ENCODE measurements around the gene LRMDA.

The LRMDA gene

GRCh38 chr10:75474106-75474505 lies 42.7 kb downstream of the LRMDA start:
- H3K36me3 ChIP-seq (ENCODE audit: control insufficient read depth in 2 of 2, insufficient read depth in 1 of 2, low read length in 2 of 2): no peaks in the 10 kb centered on the region
- ChIA-PET CTCF (no interaction called here), POLR2A (no interaction called here)
- H3K4me3 ChIP-seq (ENCODE audit: low read depth, low read length): no peak overlapping the region
- H3K27ac ChIP-seq (ENCODE audit: extremely low read depth, low read depth, low read length): no peak overlapping the region
- no peaks in the 10 kb centered on the region for H3K4me1 ChIP-seq (ENCODE audit: control insufficient read depth, insufficient read depth, low read length)
- TF ChIP-seq WT1 (tag by site-specific recombination; IDR thresholded peaks at IDR 0.05) (no peak), PRDM4 (tag by site-specific recombination; IDR thresholded peaks at IDR 0.05) (no peak), ZNF138 (tag by site-specific recombination; IDR thresholded peaks at IDR 0.05; ENCODE audit: borderline replicate concordance) (no peak), ZNF610 (tag by site-specific recombination; IDR thresholded peaks at IDR 0.05; ENCODE audit: borderline replicate concordance) (no peak), ZNF501 (tag by site-specific recombination; IDR thresholded peaks at IDR 0.05) (no peak), ZNF391 (tag by site-specific recombination; IDR thresholded peaks at IDR 0.05; ENCODE audit: borderline replicate concordance, low read depth) (no peak), ZNF560 (tag by site-specific recombination; IDR thresholded peaks at IDR 0.05; ENCODE audit: borderline replicate concordance) (no peak), SCRT2 (tag by site-specific recombination; IDR thresholded peaks at IDR 0.05) (no peak), KLF9 (tag by site-specific recombination; IDR thresholded peaks at IDR 0.05; ENCODE audit: low read depth) (no peak), ZNF792 (tag by site-specific recombination; IDR thresholded peaks at IDR 0.05) (no peak), ZNF660 (tag by site-specific recombination; IDR thresholded peaks at IDR 0.05) (no peak), GFI1B (tag by site-specific recombination; IDR thresholded peaks at IDR 0.05) (no peak), ZBTB7A (tag by site-specific recombination; IDR thresholded peaks at IDR 0.05; ENCODE audit: low read depth) (no peak), ZNF777 (tag by site-specific recombination; IDR thresholded peaks at IDR 0.05; ENCODE audit: borderline replicate concordance) (no peak), FEZF1 (tag by site-specific recombination; IDR thresholded peaks at IDR 0.05) (no peak), EGR2 (tag by site-specific recombination; IDR thresholded peaks at IDR 0.05; ENCODE audit: low read depth) (no peak)
- TF ChIP-seq, protein P1, sequence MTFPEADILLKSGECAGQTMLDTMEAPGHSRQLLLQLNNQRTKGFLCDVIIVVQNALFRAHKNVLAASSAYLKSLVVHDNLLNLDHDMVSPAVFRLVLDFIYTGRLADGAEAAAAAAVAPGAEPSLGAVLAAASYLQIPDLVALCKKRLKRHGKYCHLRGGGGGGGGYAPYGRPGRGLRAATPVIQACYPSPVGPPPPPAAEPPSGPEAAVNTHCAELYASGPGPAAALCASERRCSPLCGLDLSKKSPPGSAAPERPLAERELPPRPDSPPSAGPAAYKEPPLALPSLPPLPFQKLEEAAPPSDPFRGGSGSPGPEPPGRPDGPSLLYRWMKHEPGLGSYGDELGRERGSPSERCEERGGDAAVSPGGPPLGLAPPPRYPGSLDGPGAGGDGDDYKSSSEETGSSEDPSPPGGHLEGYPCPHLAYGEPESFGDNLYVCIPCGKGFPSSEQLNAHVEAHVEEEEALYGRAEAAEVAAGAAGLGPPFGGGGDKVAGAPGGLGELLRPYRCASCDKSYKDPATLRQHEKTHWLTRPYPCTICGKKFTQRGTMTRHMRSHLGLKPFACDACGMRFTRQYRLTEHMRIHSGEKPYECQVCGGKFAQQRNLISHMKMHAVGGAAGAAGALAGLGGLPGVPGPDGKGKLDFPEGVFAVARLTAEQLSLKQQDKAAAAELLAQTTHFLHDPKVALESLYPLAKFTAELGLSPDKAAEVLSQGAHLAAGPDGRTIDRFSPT (tag by site-specific recombination; IDR thresholded peaks at IDR 0.05): no peak
- TF ChIP-seq, protein P2, sequence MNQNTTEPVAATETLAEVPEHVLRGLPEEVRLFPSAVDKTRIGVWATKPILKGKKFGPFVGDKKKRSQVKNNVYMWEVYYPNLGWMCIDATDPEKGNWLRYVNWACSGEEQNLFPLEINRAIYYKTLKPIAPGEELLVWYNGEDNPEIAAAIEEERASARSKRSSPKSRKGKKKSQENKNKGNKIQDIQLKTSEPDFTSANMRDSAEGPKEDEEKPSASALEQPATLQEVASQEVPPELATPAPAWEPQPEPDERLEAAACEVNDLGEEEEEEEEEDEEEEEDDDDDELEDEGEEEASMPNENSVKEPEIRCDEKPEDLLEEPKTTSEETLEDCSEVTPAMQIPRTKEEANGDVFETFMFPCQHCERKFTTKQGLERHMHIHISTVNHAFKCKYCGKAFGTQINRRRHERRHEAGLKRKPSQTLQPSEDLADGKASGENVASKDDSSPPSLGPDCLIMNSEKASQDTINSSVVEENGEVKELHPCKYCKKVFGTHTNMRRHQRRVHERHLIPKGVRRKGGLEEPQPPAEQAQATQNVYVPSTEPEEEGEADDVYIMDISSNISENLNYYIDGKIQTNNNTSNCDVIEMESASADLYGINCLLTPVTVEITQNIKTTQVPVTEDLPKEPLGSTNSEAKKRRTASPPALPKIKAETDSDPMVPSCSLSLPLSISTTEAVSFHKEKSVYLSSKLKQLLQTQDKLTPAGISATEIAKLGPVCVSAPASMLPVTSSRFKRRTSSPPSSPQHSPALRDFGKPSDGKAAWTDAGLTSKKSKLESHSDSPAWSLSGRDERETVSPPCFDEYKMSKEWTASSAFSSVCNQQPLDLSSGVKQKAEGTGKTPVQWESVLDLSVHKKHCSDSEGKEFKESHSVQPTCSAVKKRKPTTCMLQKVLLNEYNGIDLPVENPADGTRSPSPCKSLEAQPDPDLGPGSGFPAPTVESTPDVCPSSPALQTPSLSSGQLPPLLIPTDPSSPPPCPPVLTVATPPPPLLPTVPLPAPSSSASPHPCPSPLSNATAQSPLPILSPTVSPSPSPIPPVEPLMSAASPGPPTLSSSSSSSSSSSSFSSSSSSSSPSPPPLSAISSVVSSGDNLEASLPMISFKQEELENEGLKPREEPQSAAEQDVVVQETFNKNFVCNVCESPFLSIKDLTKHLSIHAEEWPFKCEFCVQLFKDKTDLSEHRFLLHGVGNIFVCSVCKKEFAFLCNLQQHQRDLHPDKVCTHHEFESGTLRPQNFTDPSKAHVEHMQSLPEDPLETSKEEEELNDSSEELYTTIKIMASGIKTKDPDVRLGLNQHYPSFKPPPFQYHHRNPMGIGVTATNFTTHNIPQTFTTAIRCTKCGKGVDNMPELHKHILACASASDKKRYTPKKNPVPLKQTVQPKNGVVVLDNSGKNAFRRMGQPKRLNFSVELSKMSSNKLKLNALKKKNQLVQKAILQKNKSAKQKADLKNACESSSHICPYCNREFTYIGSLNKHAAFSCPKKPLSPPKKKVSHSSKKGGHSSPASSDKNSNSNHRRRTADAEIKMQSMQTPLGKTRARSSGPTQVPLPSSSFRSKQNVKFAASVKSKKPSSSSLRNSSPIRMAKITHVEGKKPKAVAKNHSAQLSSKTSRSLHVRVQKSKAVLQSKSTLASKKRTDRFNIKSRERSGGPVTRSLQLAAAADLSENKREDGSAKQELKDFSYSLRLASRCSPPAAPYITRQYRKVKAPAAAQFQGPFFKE (tag by site-specific recombination; IDR thresholded peaks at IDR 0.05; ENCODE audit: borderline replicate concordance): no peak
- TF ChIP-seq, protein P3, sequence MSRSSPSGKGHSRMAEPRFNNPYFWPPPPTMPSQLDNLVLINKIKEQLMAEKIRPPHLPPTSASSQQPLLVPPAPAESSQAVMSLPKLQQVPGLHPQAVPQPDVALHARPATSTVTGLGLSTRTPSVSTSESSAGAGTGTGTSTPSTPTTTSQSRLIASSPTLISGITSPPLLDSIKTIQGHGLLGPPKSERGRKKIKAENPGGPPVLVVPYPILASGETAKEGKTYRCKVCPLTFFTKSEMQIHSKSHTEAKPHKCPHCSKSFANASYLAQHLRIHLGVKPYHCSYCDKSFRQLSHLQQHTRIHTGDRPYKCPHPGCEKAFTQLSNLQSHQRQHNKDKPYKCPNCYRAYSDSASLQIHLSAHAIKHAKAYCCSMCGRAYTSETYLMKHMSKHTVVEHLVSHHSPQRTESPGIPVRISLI (tag by site-specific recombination; IDR thresholded peaks at IDR 0.05): no peak
- no peaks in the 10 kb centered on the region for H3K9me3 ChIP-seq (ENCODE audit: control insufficient read depth, insufficient read depth, low read depth, low read length)
